ENCODE data around the gene VCP.

DNA sequence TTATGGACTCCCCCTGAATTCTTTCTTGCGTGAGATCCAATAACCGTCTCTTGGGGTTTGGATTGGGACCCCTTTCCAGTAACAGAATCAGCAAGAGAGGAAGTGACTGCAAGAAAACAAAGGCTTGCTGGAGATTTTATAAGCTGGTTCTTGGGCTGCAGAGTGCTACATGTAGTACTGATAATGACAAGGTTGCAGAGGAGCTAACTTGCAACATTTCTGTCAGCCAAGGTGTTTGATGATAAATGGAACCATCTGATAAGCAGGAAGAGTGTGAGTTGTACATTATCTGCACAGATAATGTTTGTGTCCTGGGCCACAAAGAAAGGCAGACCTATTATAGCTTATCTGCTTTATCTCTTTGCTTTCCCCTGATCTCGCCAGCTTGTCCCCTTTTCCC is 45.8 kb downstream of the VCP start:
- TF ChIP-seq, protein P1, sequence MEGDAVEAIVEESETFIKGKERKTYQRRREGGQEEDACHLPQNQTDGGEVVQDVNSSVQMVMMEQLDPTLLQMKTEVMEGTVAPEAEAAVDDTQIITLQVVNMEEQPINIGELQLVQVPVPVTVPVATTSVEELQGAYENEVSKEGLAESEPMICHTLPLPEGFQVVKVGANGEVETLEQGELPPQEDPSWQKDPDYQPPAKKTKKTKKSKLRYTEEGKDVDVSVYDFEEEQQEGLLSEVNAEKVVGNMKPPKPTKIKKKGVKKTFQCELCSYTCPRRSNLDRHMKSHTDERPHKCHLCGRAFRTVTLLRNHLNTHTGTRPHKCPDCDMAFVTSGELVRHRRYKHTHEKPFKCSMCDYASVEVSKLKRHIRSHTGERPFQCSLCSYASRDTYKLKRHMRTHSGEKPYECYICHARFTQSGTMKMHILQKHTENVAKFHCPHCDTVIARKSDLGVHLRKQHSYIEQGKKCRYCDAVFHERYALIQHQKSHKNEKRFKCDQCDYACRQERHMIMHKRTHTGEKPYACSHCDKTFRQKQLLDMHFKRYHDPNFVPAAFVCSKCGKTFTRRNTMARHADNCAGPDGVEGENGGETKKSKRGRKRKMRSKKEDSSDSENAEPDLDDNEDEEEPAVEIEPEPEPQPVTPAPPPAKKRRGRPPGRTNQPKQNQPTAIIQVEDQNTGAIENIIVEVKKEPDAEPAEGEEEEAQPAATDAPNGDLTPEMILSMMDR (optimal IDR thresholded peaks at IDR 0.05 in 1 of 3, IDR thresholded peaks at IDR 0.05 in 1 of 3, conservative IDR thresholded peaks at IDR 0.05 in 1 of 3; ENCODE audit: extremely low read depth in 1 of 3, insufficient read depth in 2 of 3, low read length in 3 of 3): no peak
- no peak for TF ChIP-seq EZH2 (IDR thresholded peaks at IDR 0.05; ENCODE audit: low read length)
